Heart left ventricle (tissue), 13 donors: ENCODE results near the gene GGT5.

Source experiments
- CTCF ChIP-seq, 12 donors: fragments of 200-600 bp; sonication (generic) in 4 of 12; IDR thresholded peaks; one replicate each; pipeline versions ENCODE4 v1.5.0 to v1.8.0; 2018 to 2022; ENCODE audit warnings: antibody characterized with exemption in 12 of 12, mild to moderate bottlenecking in 5 of 12
- POLR2A ChIP-seq, 2 donors: fragments of 450-650 bp; IDR thresholded peaks; one replicate each; pipeline ENCODE4 v1.6.1; 2017; ENCODE audit warnings: antibody characterized with exemption in 2 of 2, mild to moderate bottlenecking in 2 of 2, moderate library complexity in 2 of 2
- donor health status: ischemic (EF 13 %, LVEDD 7.1; RV severe dilation, severe dysfunction).
- donor health status: DM: no; HTN: yes; CAD: no.
- donor health status: DM: no; HTN: no; CAD: no.
- donor health status: ischemic (EF 25% LVEDD 6.9; RV normal size, moderate dysfunction).
- donor health status: ischemic (EF 25% LVEDD 5.7; RV mildly dilated, moderate dysfunction).
- donor health status: ischemic (EF 35%, LVEDD 5.7; RV mildly dilated, moderate dysfunction).
- donor health status: nonischemic (EF 11% LVEDD 7.7; RV severe dilation, severe dysfunction).
- donor health status: DM: yes; HTN: yes; CAD: no.
- donor health status: PGD.
- donor health status: ischemic (EF 29% LVEDD 5.4; RV normal size, mild dysfunction).
- donor health status: nonischemic (EF 23%, LVEDD 6.1; RV moderate dilation, normal function).

GRCh38 chr22:24184057-24184798 is 60.7 kb downstream of the GGT5 start:
- TF ChIP-seq CTCF (IDR thresholded peaks at IDR 0.05) (no peak), POLR2A (IDR thresholded peaks at IDR 0.05) (no peak)
